ENCODE data around the gene UBE2D1.

GRCh38 chr10:58326967-58327381 is 7.8 kb upstream of the UBE2D1 start:
- no peak for TF ChIP-seq CTCF (IDR thresholded peaks at IDR 0.05; ENCODE audit: poor library complexity)
- no peak for TF ChIP-seq EZH2 (IDR thresholded peaks at IDR 0.05; ENCODE audit: borderline replicate concordance)
- no peak for TF ChIP-seq EZH2phosphoT487 (IDR thresholded peaks at IDR 0.05; ENCODE audit: low read depth, severe bottlenecking, unreplicated experiment)
